ENCODE results near the gene PARD3B.
A peak's percentile ranks its signal among the peaks of the same experiment; 100 is the strongest.

PARD3B gene, protein sequence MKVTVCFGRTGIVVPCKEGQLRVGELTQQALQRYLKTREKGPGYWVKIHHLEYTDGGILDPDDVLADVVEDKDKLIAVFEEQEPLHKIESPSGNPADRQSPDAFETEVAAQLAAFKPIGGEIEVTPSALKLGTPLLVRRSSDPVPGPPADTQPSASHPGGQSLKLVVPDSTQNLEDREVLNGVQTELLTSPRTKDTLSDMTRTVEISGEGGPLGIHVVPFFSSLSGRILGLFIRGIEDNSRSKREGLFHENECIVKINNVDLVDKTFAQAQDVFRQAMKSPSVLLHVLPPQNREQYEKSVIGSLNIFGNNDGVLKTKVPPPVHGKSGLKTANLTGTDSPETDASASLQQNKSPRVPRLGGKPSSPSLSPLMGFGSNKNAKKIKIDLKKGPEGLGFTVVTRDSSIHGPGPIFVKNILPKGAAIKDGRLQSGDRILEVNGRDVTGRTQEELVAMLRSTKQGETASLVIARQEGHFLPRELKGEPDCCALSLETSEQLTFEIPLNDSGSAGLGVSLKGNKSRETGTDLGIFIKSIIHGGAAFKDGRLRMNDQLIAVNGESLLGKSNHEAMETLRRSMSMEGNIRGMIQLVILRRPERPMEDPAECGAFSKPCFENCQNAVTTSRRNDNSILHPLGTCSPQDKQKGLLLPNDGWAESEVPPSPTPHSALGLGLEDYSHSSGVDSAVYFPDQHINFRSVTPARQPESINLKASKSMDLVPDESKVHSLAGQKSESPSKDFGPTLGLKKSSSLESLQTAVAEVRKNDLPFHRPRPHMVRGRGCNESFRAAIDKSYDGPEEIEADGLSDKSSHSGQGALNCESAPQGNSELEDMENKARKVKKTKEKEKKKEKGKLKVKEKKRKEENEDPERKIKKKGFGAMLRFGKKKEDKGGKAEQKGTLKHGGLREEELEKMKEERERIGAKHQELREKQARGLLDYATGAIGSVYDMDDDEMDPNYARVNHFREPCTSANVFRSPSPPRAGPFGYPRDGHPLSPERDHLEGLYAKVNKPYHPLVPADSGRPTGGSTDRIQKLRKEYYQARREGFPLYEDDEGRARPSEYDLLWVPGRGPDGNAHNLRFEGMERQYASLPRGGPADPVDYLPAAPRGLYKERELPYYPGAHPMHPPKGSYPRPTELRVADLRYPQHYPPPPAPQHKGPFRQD (N-terminal part only)

DNA sequence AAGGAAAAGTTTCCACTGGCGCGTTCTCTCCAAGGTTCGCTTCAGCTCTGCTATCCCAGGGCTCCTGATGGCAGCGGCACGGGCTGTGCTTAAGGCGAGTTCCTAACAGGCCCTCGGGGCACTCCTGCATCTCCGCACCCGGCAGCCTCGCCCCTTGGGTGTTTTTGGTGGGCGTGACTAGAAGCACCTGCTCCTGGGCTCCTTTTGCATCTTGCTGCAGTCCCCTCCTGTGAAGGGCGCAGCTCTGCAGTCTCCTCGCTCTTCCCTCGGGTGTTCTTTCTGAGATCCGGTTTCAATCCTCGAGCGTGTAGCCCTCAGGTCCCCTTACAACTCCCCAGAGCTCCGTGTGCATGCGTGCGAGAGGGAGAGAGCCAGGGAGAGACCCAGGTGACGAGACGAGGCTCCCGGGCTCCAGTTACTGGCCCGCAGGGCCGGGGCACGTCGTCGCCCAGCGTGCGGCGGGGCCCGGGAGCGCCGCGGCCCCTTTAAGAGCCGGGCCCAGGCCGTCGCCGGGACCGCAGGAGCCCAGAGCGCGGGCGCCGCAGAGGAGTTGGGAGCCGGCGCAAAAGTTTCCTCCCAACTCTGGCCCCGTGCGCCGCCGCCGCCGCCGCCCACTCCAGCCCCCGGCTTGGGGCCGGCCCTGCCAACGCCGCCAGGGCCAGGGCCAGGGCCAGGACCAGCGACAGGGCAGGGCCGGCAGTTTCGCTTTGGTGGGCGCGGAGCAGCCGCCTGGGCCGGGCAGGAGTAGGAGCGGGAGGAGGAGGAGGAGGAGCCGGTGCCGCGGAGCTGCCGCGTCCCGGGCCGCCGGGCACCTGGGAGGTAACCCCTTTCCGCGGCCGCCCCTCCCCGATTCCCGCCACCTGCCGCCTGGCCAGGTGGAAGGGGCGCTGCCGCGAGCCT, at the start of gene PARD3B:
PARD3B (plus strand) TSS at position 515 of the 900 bp plus-strand sequence. CDS start 525 bp downstream, outside the sequence.
- peak; percentile 0 for DNase-seq (ENCODE audit: low read depth)

- no peak for DNase-seq (ENCODE audit: low read depth)
These were observed 48.5 kb upstream of the PARD3B start for GRCh38 chr2:204496779-204497178.

GRCh38 chr2:204497855-204498254, 47.4 kb upstream of the PARD3B start:
- DNase-seq (ENCODE audit: low read depth), result no peak

GRCh38 chr2:204498291-204498690, 47.0 kb upstream of the PARD3B start:
- DNase-seq (ENCODE audit: low read depth), result no peak

DNA sequence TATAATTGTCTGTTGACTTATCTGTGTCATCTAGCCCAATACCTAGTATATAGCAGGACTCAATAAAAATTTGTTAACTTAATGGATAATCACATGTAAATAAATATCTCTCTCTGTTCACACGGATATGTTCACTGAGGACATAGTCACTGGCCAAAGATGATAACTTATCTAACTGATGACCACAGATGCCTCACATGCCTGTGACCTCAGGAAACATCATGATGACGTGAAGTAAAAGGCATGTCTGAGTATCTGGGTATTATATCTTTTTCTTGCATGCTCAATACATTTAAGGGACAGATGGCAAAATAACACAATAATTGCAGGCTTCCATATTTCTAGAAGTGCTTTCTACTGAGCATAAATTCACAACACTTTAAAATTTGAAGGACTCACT, 41.4 kb upstream of the PARD3B start:
- DNase-seq (ENCODE audit: low read depth), result no peak

DNA sequence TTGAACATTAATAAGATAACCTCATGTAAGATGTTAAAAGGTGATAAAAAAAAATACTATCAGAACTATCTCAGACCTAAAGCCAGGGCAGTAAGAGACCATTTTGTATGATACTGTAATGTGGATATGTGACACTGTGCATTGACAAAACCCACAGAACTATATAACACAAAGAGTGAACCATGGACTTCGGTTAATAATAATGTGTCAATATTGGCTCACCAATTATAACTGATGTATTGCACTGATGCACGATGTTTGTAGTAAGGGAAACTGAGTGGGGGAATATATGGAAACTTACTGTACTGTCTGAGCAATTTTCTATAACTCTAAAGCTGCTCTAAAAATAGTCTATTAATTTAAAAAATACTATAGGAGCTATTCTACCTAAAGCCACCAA, 40.7 kb upstream of the PARD3B start:
- DNase-seq (ENCODE audit: low read depth), result no peak

- DNase-seq (ENCODE audit: low read depth), result no peak
These were observed 39.8 kb upstream of the PARD3B start for GRCh38 chr2:204505488-204505887.

- DNase-seq (ENCODE audit: low read depth), result no peak
These were observed 39.3 kb upstream of the PARD3B start for GRCh38 chr2:204505946-204506345.

GRCh38 chr2:204507636-204508035, 37.6 kb upstream of the PARD3B start:
- DNase-seq (ENCODE audit: low read depth), result no peak

DNA sequence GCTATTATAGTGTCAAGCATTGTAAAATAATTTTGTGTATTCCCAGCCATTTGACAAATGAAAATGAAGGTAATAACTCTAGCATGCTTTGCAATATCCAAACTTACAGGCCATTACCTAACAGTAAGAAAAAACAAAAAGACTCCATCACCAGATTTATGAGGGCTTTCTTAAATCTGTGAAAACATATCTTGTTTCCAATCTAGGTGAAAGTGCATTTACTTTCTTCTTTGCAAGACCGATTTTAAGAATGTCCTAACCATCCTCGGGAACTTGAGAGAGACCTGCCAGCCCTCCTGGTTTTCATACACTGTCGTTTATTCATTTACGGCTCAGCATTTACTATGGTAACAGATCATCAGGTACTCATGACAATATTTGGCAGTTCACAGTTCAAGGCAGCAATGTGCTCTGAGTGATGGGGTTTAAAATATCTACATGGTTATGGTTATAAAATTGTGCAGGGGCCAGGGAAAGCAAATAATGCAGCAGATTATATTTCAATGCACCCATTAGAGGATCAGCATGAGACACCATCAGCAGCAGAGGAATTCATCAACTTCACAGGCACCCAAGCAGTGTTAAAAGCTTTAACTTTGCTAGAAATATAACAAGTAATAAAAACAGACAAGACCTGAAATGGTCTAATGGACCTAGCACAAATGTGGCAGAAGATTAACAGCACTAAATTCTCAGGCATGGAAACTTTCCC, 34.4 kb upstream of the PARD3B start:
- DNase-seq (ENCODE audit: low read depth), result no peak

GRCh38 chr2:204514439-204514838, 30.8 kb upstream of the PARD3B start:
- DNase-seq (ENCODE audit: low read depth), result no peak

- no peak for DNase-seq (ENCODE audit: low read depth)
These were observed 29.9 kb upstream of the PARD3B start for GRCh38 chr2:204515416-204515815.

DNA sequence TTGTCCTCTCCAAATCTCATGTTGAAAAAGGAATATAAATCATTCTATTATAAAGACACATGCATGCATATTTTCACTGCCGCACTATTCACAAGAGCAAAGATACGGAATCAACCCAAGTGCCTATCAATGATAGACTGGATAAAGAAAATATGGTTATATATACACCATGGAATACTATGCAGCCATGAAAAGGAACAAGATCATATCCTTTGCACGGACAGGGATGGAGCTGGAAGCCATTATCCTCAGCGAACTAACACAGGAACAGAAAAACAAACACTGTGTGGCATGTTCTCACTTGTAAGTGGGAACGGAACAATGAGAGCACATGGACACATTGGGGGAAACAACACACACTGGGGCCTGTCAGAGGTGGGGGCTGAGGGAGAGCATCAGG, 28.1 kb upstream of the PARD3B start:
- no peak for DNase-seq (ENCODE audit: low read depth)

GRCh38 chr2:204529795-204530463, 15.3 kb upstream of the PARD3B start:
- DNase-seq (ENCODE audit: low read depth), result no peak

- DNase-seq (ENCODE audit: low read depth), result no peak
These were observed 14.8 kb upstream of the PARD3B start for GRCh38 chr2:204530464-204530805.

- DNase-seq (ENCODE audit: low read depth), result no peak
These were observed 11.5 kb upstream of the PARD3B start for GRCh38 chr2:204533629-204534370.

GRCh38 chr2:204535356-204535755, 9.9 kb upstream of the PARD3B start:
- DNase-seq (ENCODE audit: low read depth), result no peak

GRCh38 chr2:204535764-204536163, 9.5 kb upstream of the PARD3B start:
- no peak for DNase-seq (ENCODE audit: low read depth)

GRCh38 chr2:204538182-204539018, 6.9 kb upstream of the PARD3B start:
- no peak for DNase-seq (ENCODE audit: low read depth)

All from activated T-cell treated with anti-CD3 and anti-CD28 coated beads for 1 hour (primary cell).